Fibroblast of skin of back (primary cell): ENCODE results near the gene ADARB2.
"Not testable (repeated sequence)": the region's sequence is repeated elsewhere in the genome, so short reads cannot be mapped to it uniquely, and the experiment has no call there.

ENCODE experiments used
- DNase-seq: peaks from one replicate; pipeline ENCODE4 v3.0.0-alpha.2; 2013

The ADARB2 gene

GRCh38 chr10:1404323-1405260 is 332.7 kb downstream of the ADARB2 start:
- no peak for DNase-seq

GRCh38 chr10:1403508-1404322 is 333.6 kb downstream of the ADARB2 start:
- no peak for DNase-seq

GRCh38 chr10:1402816-1403507 is 334.4 kb downstream of the ADARB2 start:
- no peak for DNase-seq

- DNase-seq = no peak
Measured at GRCh38 chr10:1402016-1402770, 335.1 kb downstream of the ADARB2 start.

GRCh38 chr10:1401071-1401965 is 336.0 kb downstream of the ADARB2 start:
- DNase-seq = no peak

GRCh38 chr10:1400101-1401070 is 336.9 kb downstream of the ADARB2 start:
- peak; percentile 50 for DNase-seq

- DNase-seq = peak; percentile 73
Measured at GRCh38 chr10:1399431-1400100, 337.8 kb downstream of the ADARB2 start.

GRCh38 chr10:1398626-1399410 is 338.5 kb downstream of the ADARB2 start:
- DNase-seq = no peak

GRCh38 chr10:1398116-1398515 is 339.2 kb downstream of the ADARB2 start:
- not testable (repeated sequence) for DNase-seq

- no peak for DNase-seq
Measured at GRCh38 chr10:1396297-1396635, 341.1 kb downstream of the ADARB2 start.

- DNase-seq = no peak
Measured at GRCh38 chr10:1395481-1396296, 341.6 kb downstream of the ADARB2 start.

GRCh38 chr10:1395025-1395480 is 342.3 kb downstream of the ADARB2 start:
- no peak for DNase-seq

- DNase-seq = no peak
Measured at GRCh38 chr10:1394155-1394912, 343.0 kb downstream of the ADARB2 start.

GRCh38 chr10:1393481-1393880 is 343.8 kb downstream of the ADARB2 start:
- DNase-seq = no peak

- no peak for DNase-seq
Measured at GRCh38 chr10:1392127-1392526, 345.2 kb downstream of the ADARB2 start.

GRCh38 chr10:1390200-1390599 is 347.1 kb downstream of the ADARB2 start:
- DNase-seq = no peak

- no peak for DNase-seq
Measured at GRCh38 chr10:1384026-1384425, 353.3 kb downstream of the ADARB2 start.
